Measurements from ENCODE around the gene HAUS6. TPM values are rescaled to one million over a fixed set of nuclear protein-coding genes. Genes with fewer than 3 reads are reported as not detected.
"Not testable (repeated sequence)": the region's sequence is repeated elsewhere in the genome, so short reads cannot be mapped to it uniquely, and the experiment has no call there.

HAUS6 gene
- total and polyA plus RNA-seq, 4 donors = 1.4 to 9.2 (median 5.9) TPM

- WGBS, 2 donors = 79 to 84% methylated on average over 14 of the region's 14 CpGs
- no peak for ATAC-seq (ENCODE audit: low FRiP score)
- H3K36me3 ChIP-seq (ENCODE audit: control insufficient read depth in 1 of 2, insufficient read depth in 2 of 2, low read length in 1 of 2) = no peaks in the 10 kb centered on the region
- H3K4me3 ChIP-seq (ENCODE audit: low read length in 2 of 2) = no peak overlapping the region
- H3K27ac ChIP-seq (ENCODE audit: low read depth in 1 of 2, low read length in 2 of 2) = no peak overlapping the region
- H3K27me3 ChIP-seq (ENCODE audit: control insufficient read depth in 1 of 2, insufficient read depth in 2 of 2, low read length in 1 of 2) = no peaks in the 10 kb centered on the region
- no peaks in the 10 kb centered on the region for H3K9me3 ChIP-seq (ENCODE audit: control insufficient read depth, low read length)
- H3K4me1 ChIP-seq (ENCODE audit: control insufficient read depth in 1 of 2, insufficient read depth in 2 of 2, low read length in 2 of 2) = no peaks in the 10 kb centered on the region
- intact Hi-C loops (cut with DNase I) = no loop called here
- no peak for DNase-seq
Measured at GRCh38 chr9:19032406-19032805, 70.3 kb downstream of the HAUS6 start.

GRCh38 chr9:19030899-19031298 is 71.8 kb downstream of the HAUS6 start:
- 85 to 94% methylated on average over 1 of the region's 1 CpG for WGBS, 2 donors
- ATAC-seq (ENCODE audit: low FRiP score) (no peak), DNase-seq (no peak)
- no peaks in the 10 kb centered on the region for H3K4me1 ChIP-seq (ENCODE audit: control insufficient read depth in 1 of 2, insufficient read depth in 2 of 2, low read length in 2 of 2)
- no peak overlapping the region for H3K4me3 ChIP-seq (ENCODE audit: low read length in 2 of 2)
- no peaks in the 10 kb centered on the region for H3K36me3 ChIP-seq (ENCODE audit: control insufficient read depth in 1 of 2, insufficient read depth in 2 of 2, low read length in 1 of 2)
- intact Hi-C loops (cut with DNase I) = no loop called here
- H3K9me3 ChIP-seq (ENCODE audit: control insufficient read depth, low read length) = no peaks in the 10 kb centered on the region
- H3K27ac ChIP-seq (ENCODE audit: low read depth in 1 of 2, low read length in 2 of 2) = no peak overlapping the region
- H3K27me3 ChIP-seq (ENCODE audit: control insufficient read depth in 1 of 2, insufficient read depth in 2 of 2, low read length in 1 of 2) = no peaks in the 10 kb centered on the region

GRCh38 chr9:19028835-19029451 is 73.8 kb downstream of the HAUS6 start:
- Histone ChIP-seq H3K4me3 (ENCODE audit: low read length in 2 of 2) (no peak overlapping the region), H3K4me1 (ENCODE audit: control insufficient read depth in 1 of 2, insufficient read depth in 2 of 2, low read length in 2 of 2) (no peaks in the 10 kb centered on the region), H3K9me3 (ENCODE audit: control insufficient read depth, low read length) (no peaks in the 10 kb centered on the region), H3K27ac (ENCODE audit: low read depth in 1 of 2, low read length in 2 of 2) (no peak overlapping the region), H3K36me3 (ENCODE audit: control insufficient read depth in 1 of 2, insufficient read depth in 2 of 2, low read length in 1 of 2) (no peaks in the 10 kb centered on the region), H3K27me3 (ENCODE audit: control insufficient read depth in 1 of 2, insufficient read depth in 2 of 2, low read length in 1 of 2) (no peaks in the 10 kb centered on the region)
- ATAC-seq (ENCODE audit: low FRiP score) = peak; percentile 83
- intact Hi-C loops (cut with DNase I) = loop anchor here (5.0 to 10.0 kb wide), 4 partner anchors 594 to 1234 kb away; no protein-coding TSS in a partner anchor
- DNase-seq = no peak
- WGBS, 2 donors = 10 to 11% methylated on average over 8 of the region's 8 CpGs

- Histone ChIP-seq H3K4me1 (ENCODE audit: control insufficient read depth in 1 of 2, insufficient read depth in 2 of 2, low read length in 2 of 2) (no peaks in the 10 kb centered on the region), H3K9me3 (ENCODE audit: control insufficient read depth, low read length) (no peaks in the 10 kb centered on the region), H3K4me3 (ENCODE audit: low read length in 2 of 2) (no peak overlapping the region), H3K36me3 (ENCODE audit: control insufficient read depth in 1 of 2, insufficient read depth in 2 of 2, low read length in 1 of 2) (no peaks in the 10 kb centered on the region), H3K27ac (ENCODE audit: low read depth in 1 of 2, low read length in 2 of 2) (no peak overlapping the region), H3K27me3 (ENCODE audit: control insufficient read depth in 1 of 2, insufficient read depth in 2 of 2, low read length in 1 of 2) (no peaks in the 10 kb centered on the region)
- intact Hi-C loops (cut with DNase I) = loop anchor here (5.0 to 10.0 kb wide), 4 partner anchors 593 to 1233 kb away; no protein-coding TSS in a partner anchor
- DNase-seq = no peak
- 94 to 95% methylated on average over 22 of the region's 22 CpGs for WGBS, 2 donors
- ATAC-seq (ENCODE audit: low FRiP score) = no peak
Measured at GRCh38 chr9:19027825-19028224, 74.9 kb downstream of the HAUS6 start.

- Histone ChIP-seq H3K27me3 (ENCODE audit: control insufficient read depth in 1 of 2, insufficient read depth in 2 of 2, low read length in 1 of 2) (no peaks in the 10 kb centered on the region), H3K27ac (ENCODE audit: low read depth in 1 of 2, low read length in 2 of 2) (no peak overlapping the region), H3K4me3 (ENCODE audit: low read length in 2 of 2) (no peak overlapping the region), H3K4me1 (ENCODE audit: control insufficient read depth in 1 of 2, insufficient read depth in 2 of 2, low read length in 2 of 2) (no peaks in the 10 kb centered on the region), H3K9me3 (ENCODE audit: control insufficient read depth, low read length) (no peaks in the 10 kb centered on the region), H3K36me3 (ENCODE audit: control insufficient read depth in 1 of 2, insufficient read depth in 2 of 2, low read length in 1 of 2) (no peaks in the 10 kb centered on the region)
- DNase-seq = no peak
- ATAC-seq (ENCODE audit: low FRiP score) = no peak
- intact Hi-C loops (cut with DNase I) = loop anchor here (5.0 to 10.0 kb wide), 4 partner anchors 592 to 1232 kb away; no protein-coding TSS in a partner anchor
- WGBS, 2 donors = 92% methylated on average over 6 of the region's 6 CpGs
Measured at GRCh38 chr9:19026375-19026774, 76.3 kb downstream of the HAUS6 start.

- no peaks in the 10 kb centered on the region for H3K9me3 ChIP-seq (ENCODE audit: control insufficient read depth, low read length)
- H3K4me3 ChIP-seq (ENCODE audit: low read length in 2 of 2) = no peak overlapping the region
- DNase-seq (no peak), ATAC-seq (ENCODE audit: low FRiP score) (no peak)
- H3K27me3 ChIP-seq (ENCODE audit: control insufficient read depth in 1 of 2, insufficient read depth in 2 of 2, low read length in 1 of 2) = no peaks in the 10 kb centered on the region
- WGBS, 2 donors = 49 to 62% methylated on average over 5 of the region's 5 CpGs
- intact Hi-C loops (cut with DNase I) = loop anchor here (10.0 kb wide), 3 partner anchors 588 to 1228 kb away; no protein-coding TSS in a partner anchor
- no peak overlapping the region for H3K27ac ChIP-seq (ENCODE audit: low read depth in 1 of 2, low read length in 2 of 2)
- no peaks in the 10 kb centered on the region for H3K36me3 ChIP-seq (ENCODE audit: control insufficient read depth in 1 of 2, insufficient read depth in 2 of 2, low read length in 1 of 2)
- peaks cover 0 to 2% of the 10 kb centered on the region in 2 donors for H3K4me1 ChIP-seq (ENCODE audit: control insufficient read depth in 1 of 2, insufficient read depth in 2 of 2, low read length in 2 of 2)
Measured at GRCh38 chr9:19023078-19023477, 79.6 kb downstream of the HAUS6 start.

GRCh38 chr9:19022206-19022605 is 80.5 kb downstream of the HAUS6 start:
- intact Hi-C loops (cut with DNase I) = loop anchor here (10.0 kb wide), 3 partner anchors 587 to 1227 kb away; no protein-coding TSS in a partner anchor

GRCh38 chr9:19021649-19022048 is 81.1 kb downstream of the HAUS6 start:
- H3K36me3 ChIP-seq (ENCODE audit: control insufficient read depth in 1 of 2, insufficient read depth in 2 of 2, low read length in 1 of 2); H3K9me3 ChIP-seq (ENCODE audit: control insufficient read depth, low read length); DNase-seq; H3K27ac ChIP-seq (ENCODE audit: low read depth in 1 of 2, low read length in 2 of 2); H3K4me1 ChIP-seq (ENCODE audit: control insufficient read depth in 1 of 2, insufficient read depth in 2 of 2, low read length in 2 of 2); H3K4me3 ChIP-seq (ENCODE audit: low read length in 2 of 2); H3K27me3 ChIP-seq (ENCODE audit: control insufficient read depth in 1 of 2, insufficient read depth in 2 of 2, low read length in 1 of 2); ATAC-seq (ENCODE audit: low FRiP score): not testable (repeated sequence)
- intact Hi-C loops (cut with DNase I) = loop anchor here (10.0 kb wide), 3 partner anchors 587 to 1227 kb away; no protein-coding TSS in a partner anchor
- WGBS, 2 donors = 98 to 99% methylated on average over 2 of the region's 2 CpGs

More at GRCh38 chr9:19022206-19022605, 80.5 kb downstream of the HAUS6 start:
- WGBS, 2 donors = 96 to 98% methylated on average over 2 of the region's 2 CpGs
- Histone ChIP-seq H3K9me3 (ENCODE audit: control insufficient read depth, low read length) (no peaks in the 10 kb centered on the region), H3K4me1 (ENCODE audit: control insufficient read depth in 1 of 2, insufficient read depth in 2 of 2, low read length in 2 of 2) (peaks cover 0 to 2% of the 10 kb centered on the region in 2 donors), H3K4me3 (ENCODE audit: low read length in 2 of 2) (no peak overlapping the region), H3K27me3 (ENCODE audit: control insufficient read depth in 1 of 2, insufficient read depth in 2 of 2, low read length in 1 of 2) (no peaks in the 10 kb centered on the region), H3K36me3 (ENCODE audit: control insufficient read depth in 1 of 2, insufficient read depth in 2 of 2, low read length in 1 of 2) (no peaks in the 10 kb centered on the region), H3K27ac (ENCODE audit: low read depth in 1 of 2, low read length in 2 of 2) (no peak overlapping the region)
- ATAC-seq (ENCODE audit: low FRiP score) = no peak
- no peak for DNase-seq

- 94 to 98% methylated on average over 3 of the region's 3 CpGs for WGBS, 2 donors
- DNase-seq (no peak), ATAC-seq (ENCODE audit: low FRiP score) (no peak)
- Histone ChIP-seq H3K27me3 (ENCODE audit: control insufficient read depth in 1 of 2, insufficient read depth in 2 of 2, low read length in 1 of 2) (no peaks in the 10 kb centered on the region), H3K4me3 (ENCODE audit: low read length in 2 of 2) (no peak overlapping the region), H3K9me3 (ENCODE audit: control insufficient read depth, low read length) (no peaks in the 10 kb centered on the region), H3K27ac (ENCODE audit: low read depth in 1 of 2, low read length in 2 of 2) (no peak overlapping the region), H3K4me1 (ENCODE audit: control insufficient read depth in 1 of 2, insufficient read depth in 2 of 2, low read length in 2 of 2) (peaks cover 0 to 2% of the 10 kb centered on the region in 2 donors), H3K36me3 (ENCODE audit: control insufficient read depth in 1 of 2, insufficient read depth in 2 of 2, low read length in 1 of 2) (no peaks in the 10 kb centered on the region)
- intact Hi-C loops (cut with DNase I) = loop anchor here (10.0 kb wide), 3 partner anchors 586 to 1226 kb away; no protein-coding TSS in a partner anchor
Measured at GRCh38 chr9:19020886-19021455, 81.7 kb downstream of the HAUS6 start.
